WTC11 (cell line): ENCODE results near the gene SLC7A6. TPM values are rescaled to one million over a fixed set of nuclear protein-coding genes. Genes with fewer than 3 reads are reported as not detected.

Experiments
- ATAC-seq: fragments of 200-7000 bp; cut with Tn5 transposase; 2 replicates; pipeline ENCODE4 v1.10.0; 2021; ENCODE audit warnings: mild to moderate bottlenecking, moderate library complexity
- Bru-seq: library from RNA; stranded (reverse); fragments of 400-500 nt; gene quantifications from one replicate; lab custom pipeline; 2021; lab: Mats Ljungman, UMichigan
- CTCF ChIA-PET: fragments of 300-600 bp; sonication (Branson Sonifier 250); formaldehyde crosslinking; loops from one replicate; lab custom pipeline; 2021; ENCODE audit warnings: antibody characterized with exemption; lab: Charles Lee
- POLR2A ChIA-PET: fragments of 350-600 bp; sonication (Branson Sonifier 250); formaldehyde crosslinking; loops from one replicate; lab custom pipeline; 2021; ENCODE audit warnings: antibody characterized with exemption; lab: Charles Lee
- DNase-seq: peaks from one replicate; pipeline ENCODE4 v3.0.0; 2021; ENCODE audit warnings: low spot score
- H3K27ac Mint-ChIP-seq: 2 replicates; pipeline ENCODE4 v1.8.0; 2021; ENCODE audit warnings: mixed read lengths
- H3K27me3 Mint-ChIP-seq: 2 replicates; pipeline ENCODE4 v1.8.0; 2021; ENCODE audit warnings: low read depth, mild to moderate bottlenecking, moderate library complexity, mixed read lengths
- H3K36me3 Mint-ChIP-seq: 2 replicates; pipeline ENCODE4 v1.8.0; 2021; ENCODE audit warnings: mixed read lengths
- H3K4me1 Mint-ChIP-seq: 2 replicates; pipeline ENCODE4 v1.8.0; 2022; ENCODE audit warnings: mixed read lengths
- H3K4me3 Mint-ChIP-seq: 2 replicates; pipeline ENCODE4 v1.8.0; 2021; ENCODE audit warnings: mild to moderate bottlenecking, moderate library complexity, mixed read lengths
- H3K9me3 Mint-ChIP-seq: 2 replicates; pipeline ENCODE4 v1.8.0; 2021; ENCODE audit warnings: mixed read lengths
- ATF1 ChIP-seq: sonication (generic); formaldehyde crosslinking; IDR thresholded peaks from 2 replicates; pipeline ENCODE4 v1.8.1; 2023; ENCODE audit warnings: mild to moderate bottlenecking, moderate library complexity, missing genetic modification reagents
- CREM ChIP-seq: sonication (generic); formaldehyde crosslinking; IDR thresholded peaks from 2 replicates; pipeline ENCODE4 v1.8.1; 2022; ENCODE audit warnings: mild to moderate bottlenecking, missing genetic modification reagents, moderate library complexity
- CTCF ChIP-seq: fragments of 200-600 bp; IDR thresholded peaks from 2 replicates; pipeline ENCODE4 v1.8.0; 2022; ENCODE audit warnings: antibody characterized with exemption
- ERG ChIP-seq: fragments of 250-450 bp; sonication (Bioruptor Pico); IDR thresholded peaks from 2 replicates; pipeline ENCODE4 v1.8.0; 2021; ENCODE audit warnings: mild to moderate bottlenecking
- ESRRA ChIP-seq: sonication (generic); formaldehyde crosslinking; IDR thresholded peaks from 2 replicates; pipeline ENCODE4 v1.8.1; 2022; ENCODE audit warnings: mild to moderate bottlenecking, missing genetic modification reagents, borderline replicate concordance
- FOXP1 ChIP-seq: sonication (generic); formaldehyde crosslinking; IDR thresholded peaks from 2 replicates; pipeline ENCODE4 v1.8.0; 2022; ENCODE audit warnings: missing genetic modification reagents, mild to moderate bottlenecking, moderate library complexity, borderline replicate concordance
- GABPB1 ChIP-seq: sonication (generic); formaldehyde crosslinking; IDR thresholded peaks from 2 replicates; pipeline ENCODE4 v1.8.1; 2023; ENCODE audit warnings: mild to moderate bottlenecking, missing genetic modification reagents
- HMGXB4 ChIP-seq: sonication (generic); formaldehyde crosslinking; IDR thresholded peaks from 2 replicates; pipeline ENCODE4 v1.8.1; 2023; ENCODE audit warnings: mild to moderate bottlenecking, moderate library complexity, missing genetic modification reagents
- NFE2L1 ChIP-seq: sonication (generic); formaldehyde crosslinking; IDR thresholded peaks from 2 replicates; pipeline ENCODE4 v1.8.1; 2023; ENCODE audit warnings: missing genetic modification reagents
- PRRX2 ChIP-seq: fragments of 250-450 bp; sonication (Bioruptor Pico); IDR thresholded peaks from 2 replicates; pipeline ENCODE4 v1.8.0; 2021; ENCODE audit warnings: mild to moderate bottlenecking
- RELA ChIP-seq: sonication (generic); formaldehyde crosslinking; IDR thresholded peaks from 2 replicates; pipeline ENCODE4 v1.8.1; 2022; ENCODE audit warnings: missing genetic modification reagents, mild to moderate bottlenecking, borderline replicate concordance
- SP1 ChIP-seq: sonication (generic); formaldehyde crosslinking; conservative IDR thresholded peaks from 2 replicates; pipeline ENCODE4 v1.8.1; 2022; ENCODE audit warnings: missing genetic modification reagents
- TP53 ChIP-seq: sonication (generic); formaldehyde crosslinking; IDR thresholded peaks from 2 replicates; pipeline ENCODE4 v1.8.1; 2023; ENCODE audit warnings: mild to moderate bottlenecking, missing genetic modification reagents
- ZBTB21 ChIP-seq: sonication (generic); formaldehyde crosslinking; IDR thresholded peaks from 2 replicates; pipeline ENCODE4 v1.8.1; 2023; ENCODE audit warnings: mild to moderate bottlenecking, missing genetic modification reagents, borderline replicate concordance
- ZNF232 ChIP-seq: sonication (generic); formaldehyde crosslinking; IDR thresholded peaks from 2 replicates; pipeline ENCODE4 v1.8.0; 2022; ENCODE audit warnings: mild to moderate bottlenecking, missing genetic modification reagents
- ZNF416 ChIP-seq: fragments of 250-450 bp; sonication (Bioruptor Pico); IDR thresholded peaks from 2 replicates; pipeline ENCODE4 v1.9.0; 2021; ENCODE audit warnings: mild to moderate bottlenecking, inconsistent platforms
- long read RNA-seq, 3 experiments: library from RNA in 1 of 3; library from capped mRNA in 1 of 3; library from polyadenylated mRNA in 1 of 3; unstranded in 2 of 3; stranded (forward) in 1 of 3; transcript quantifications; one replicate each; pipeline ENCODE4 v2.0.0, GENCODE V29; 2021
- total RNA-seq: library from RNA; stranded (reverse); gene quantifications from 3 replicates; pipeline ENCODE4 v1.2.3, GENCODE V29; 2021
- TF ChIP-seq, protein P1 (sequence below): sonication (generic); formaldehyde crosslinking; IDR thresholded peaks from 2 replicates; pipeline ENCODE4 v1.8.0; 2022; ENCODE audit warnings: mild to moderate bottlenecking, missing genetic modification reagents
- TF ChIP-seq, protein P2 (sequence below): sonication (generic); formaldehyde crosslinking; IDR thresholded peaks from 2 replicates; pipeline ENCODE4 v1.8.0; 2022; ENCODE audit warnings: mild to moderate bottlenecking, missing genetic modification reagents
- TF ChIP-seq, protein P3 (sequence below): sonication (generic); formaldehyde crosslinking; IDR thresholded peaks from 2 replicates; pipeline ENCODE4 v1.8.0; 2022; ENCODE audit warnings: mild to moderate bottlenecking, missing genetic modification reagents
- TF ChIP-seq, protein P4 (sequence below): sonication (generic); formaldehyde crosslinking; IDR thresholded peaks from 2 replicates; pipeline ENCODE4 v1.8.0; 2023; ENCODE audit warnings: missing genetic modification reagents
- TF ChIP-seq, protein P5 (sequence below): sonication (generic); formaldehyde crosslinking; IDR thresholded peaks from 2 replicates; pipeline ENCODE4 v1.8.1; 2023; ENCODE audit warnings: mild to moderate bottlenecking, missing genetic modification reagents
- TF ChIP-seq, protein P6 (sequence below): sonication (generic); formaldehyde crosslinking; IDR thresholded peaks from 2 replicates; pipeline ENCODE4 v1.8.1; 2022; ENCODE audit warnings: low read depth, mild to moderate bottlenecking, moderate library complexity, missing genetic modification reagents, borderline replicate concordance

The SLC7A6 gene
- total RNA-seq = 27.4 TPM in 3 replicates
- Bru-seq, nascent RNA = percentile 69 among the genes with signal in this experiment
- long read RNA-seq, experiment 1, full-length matches to known transcripts = 43 of 107 reads
- long read RNA-seq, experiment 1, partial matches to known transcripts = 12 of 107 reads
- long read RNA-seq, experiment 1, other reads (novel, unspliced or antisense) = 52 of 107 reads
- long read RNA-seq, experiment 2, full-length matches to known transcripts = 3 of 20 reads
- long read RNA-seq, experiment 2, partial matches to known transcripts = 3 of 20 reads
- long read RNA-seq, experiment 2, other reads (novel, unspliced or antisense) = 14 of 20 reads
- long read RNA-seq, experiment 3, full-length matches to known transcripts = 11 of 18 reads
- long read RNA-seq, experiment 3, partial matches to known transcripts = 1 of 18 reads
- long read RNA-seq, experiment 3, other reads (novel, unspliced or antisense) = 6 of 18 reads

DNA sequence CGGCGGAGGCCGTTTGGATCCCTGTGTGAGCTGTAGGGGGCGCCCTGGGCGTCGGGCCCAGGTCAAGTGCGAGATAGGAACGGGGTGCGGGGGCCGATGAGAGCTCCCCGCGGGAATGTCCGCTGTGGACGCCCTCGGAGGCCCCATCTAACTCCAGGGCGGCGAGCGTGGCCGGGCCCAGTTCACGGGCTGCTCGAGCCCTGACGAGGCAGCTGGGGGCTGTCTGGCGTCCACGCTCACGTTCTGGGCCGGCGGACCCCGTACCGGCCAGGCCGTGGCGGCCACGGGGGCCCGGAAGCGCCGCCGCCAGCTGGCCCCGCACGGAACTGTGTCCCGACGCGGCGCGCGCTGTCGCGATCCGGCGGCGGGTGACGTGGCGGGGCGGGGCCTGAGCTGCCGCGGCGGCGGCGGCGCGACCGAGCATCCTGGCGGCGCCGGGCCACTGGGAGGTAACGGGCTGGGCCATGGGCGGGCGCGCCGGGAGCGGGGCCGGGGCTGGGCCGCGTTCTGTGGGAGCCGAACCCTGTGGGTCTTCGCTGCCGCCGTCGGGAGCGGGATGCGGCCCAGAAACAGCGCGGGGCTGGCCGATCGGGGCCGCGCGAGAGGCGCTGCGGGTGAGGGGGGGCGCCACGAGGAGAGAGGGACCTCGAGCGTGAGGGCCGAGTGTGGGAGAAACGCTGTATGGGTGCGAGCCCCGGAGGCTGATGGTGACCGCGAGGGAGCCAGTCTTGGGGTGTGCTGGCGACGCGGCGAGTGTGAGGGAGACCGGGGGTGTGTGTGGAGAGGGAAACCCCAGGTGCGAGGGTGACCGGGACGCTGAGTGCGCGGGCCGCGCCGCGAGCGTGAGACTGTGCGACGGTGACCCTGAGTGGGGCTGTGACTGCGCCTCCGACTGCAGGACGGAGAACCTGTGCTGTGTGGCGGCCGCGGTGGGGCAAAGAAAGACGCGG lies at the start of gene SLC7A6:
SLC7A6 (plus strand) TSS at position 399 of the 950 bp plus-strand sequence. CDS start 10,201 bp downstream, outside the sequence.
- POLR2A ChIA-PET = interaction anchor here (0.7 to 1.4 kb wide), 6 partner anchors 20 to 1390 kb away, joined by 3 to 8 read pairs (median 3); partner anchors contain the start of genes PRMT7 and SLC7A6OS
- no peaks in the 10 kb centered on the region for H3K36me3 Mint-ChIP-seq
- no peaks in the 10 kb centered on the region for H3K9me3 Mint-ChIP-seq
- peaks cover 34% of the 10 kb centered on the region for H3K4me1 Mint-ChIP-seq
- DNase-seq = peak; percentile 76
- ATAC-seq = peak; percentile 60
- H3K4me3 Mint-ChIP-seq = peak within 1 kb of the TSS; percentile 93
- CTCF ChIA-PET = interaction anchor here (0.5 to 4.5 kb wide), 53 partner anchors 8 to 579 kb away, joined by 3 to 74 read pairs (median 4); partner anchors contain the start of genes ESRP2, NFATC3, PLA2G15 and PRMT7
- H3K27me3 Mint-ChIP-seq = peaks cover 16% of the 10 kb centered on the region
- peak within 1 kb of the TSS; percentile 77 for H3K27ac Mint-ChIP-seq
- TF ChIP-seq, protein P1, sequence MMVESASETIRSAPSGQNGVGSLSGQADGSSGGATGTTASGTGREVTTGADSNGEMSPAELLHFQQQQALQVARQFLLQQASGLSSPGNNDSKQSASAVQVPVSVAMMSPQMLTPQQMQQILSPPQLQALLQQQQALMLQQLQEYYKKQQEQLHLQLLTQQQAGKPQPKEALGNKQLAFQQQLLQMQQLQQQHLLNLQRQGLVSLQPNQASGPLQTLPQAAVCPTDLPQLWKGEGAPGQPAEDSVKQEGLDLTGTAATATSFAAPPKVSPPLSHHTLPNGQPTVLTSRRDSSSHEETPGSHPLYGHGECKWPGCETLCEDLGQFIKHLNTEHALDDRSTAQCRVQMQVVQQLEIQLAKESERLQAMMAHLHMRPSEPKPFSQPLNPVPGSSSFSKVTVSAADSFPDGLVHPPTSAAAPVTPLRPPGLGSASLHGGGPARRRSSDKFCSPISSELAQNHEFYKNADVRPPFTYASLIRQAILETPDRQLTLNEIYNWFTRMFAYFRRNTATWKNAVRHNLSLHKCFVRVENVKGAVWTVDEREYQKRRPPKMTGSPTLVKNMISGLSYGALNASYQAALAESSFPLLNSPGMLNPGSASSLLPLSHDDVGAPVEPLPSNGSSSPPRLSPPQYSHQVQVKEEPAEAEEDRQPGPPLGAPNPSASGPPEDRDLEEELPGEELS (CRISPR knock-in tag) = peak; percentile 10
- TF ChIP-seq NFE2L1 (CRISPR knock-in tag) = 0 out of 2 replicates have a peak, but pooled peaks have one; percentile 32
- TF ChIP-seq, protein P2, sequence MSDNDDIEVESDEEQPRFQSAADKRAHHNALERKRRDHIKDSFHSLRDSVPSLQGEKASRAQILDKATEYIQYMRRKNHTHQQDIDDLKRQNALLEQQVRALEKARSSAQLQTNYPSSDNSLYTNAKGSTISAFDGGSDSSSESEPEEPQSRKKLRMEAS = 0 out of 2 replicates have a peak, but pooled peaks have one; percentile 42
- no peak for TF ChIP-seq ZNF232 (CRISPR knock-in tag)
- TF ChIP-seq ZNF416 (CRISPR knock-in tag) = 0 out of 2 replicates have a peak, but pooled peaks have one; percentile 5
- no peak for TF ChIP-seq PRRX2 (CRISPR knock-in tag)
- TF ChIP-seq TP53 (CRISPR knock-in tag) = no peak
- TF ChIP-seq, protein P3, sequence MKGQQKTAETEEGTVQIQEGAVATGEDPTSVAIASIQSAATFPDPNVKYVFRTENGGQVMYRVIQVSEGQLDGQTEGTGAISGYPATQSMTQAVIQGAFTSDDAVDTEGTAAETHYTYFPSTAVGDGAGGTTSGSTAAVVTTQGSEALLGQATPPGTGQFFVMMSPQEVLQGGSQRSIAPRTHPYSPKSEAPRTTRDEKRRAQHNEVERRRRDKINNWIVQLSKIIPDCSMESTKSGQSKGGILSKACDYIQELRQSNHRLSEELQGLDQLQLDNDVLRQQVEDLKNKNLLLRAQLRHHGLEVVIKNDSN (CRISPR knock-in tag) = no peak
- TF ChIP-seq, protein P4, sequence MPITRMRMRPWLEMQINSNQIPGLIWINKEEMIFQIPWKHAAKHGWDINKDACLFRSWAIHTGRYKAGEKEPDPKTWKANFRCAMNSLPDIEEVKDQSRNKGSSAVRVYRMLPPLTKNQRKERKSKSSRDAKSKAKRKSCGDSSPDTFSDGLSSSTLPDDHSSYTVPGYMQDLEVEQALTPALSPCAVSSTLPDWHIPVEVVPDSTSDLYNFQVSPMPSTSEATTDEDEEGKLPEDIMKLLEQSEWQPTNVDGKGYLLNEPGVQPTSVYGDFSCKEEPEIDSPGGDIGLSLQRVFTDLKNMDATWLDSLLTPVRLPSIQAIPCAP (CRISPR knock-in tag) = 0 out of 2 replicates have a peak, but pooled peaks have one; percentile 61
- peak; percentile 47 for TF ChIP-seq SP1 (CRISPR knock-in tag)
- TF ChIP-seq HMGXB4 = peak; percentile 71
- TF ChIP-seq ATF1 = 0 out of 2 replicates have a peak, but pooled peaks have one; percentile 4
- no peak for TF ChIP-seq ERG
- TF ChIP-seq CTCF = peak; percentile 69
- TF ChIP-seq, protein P5, sequence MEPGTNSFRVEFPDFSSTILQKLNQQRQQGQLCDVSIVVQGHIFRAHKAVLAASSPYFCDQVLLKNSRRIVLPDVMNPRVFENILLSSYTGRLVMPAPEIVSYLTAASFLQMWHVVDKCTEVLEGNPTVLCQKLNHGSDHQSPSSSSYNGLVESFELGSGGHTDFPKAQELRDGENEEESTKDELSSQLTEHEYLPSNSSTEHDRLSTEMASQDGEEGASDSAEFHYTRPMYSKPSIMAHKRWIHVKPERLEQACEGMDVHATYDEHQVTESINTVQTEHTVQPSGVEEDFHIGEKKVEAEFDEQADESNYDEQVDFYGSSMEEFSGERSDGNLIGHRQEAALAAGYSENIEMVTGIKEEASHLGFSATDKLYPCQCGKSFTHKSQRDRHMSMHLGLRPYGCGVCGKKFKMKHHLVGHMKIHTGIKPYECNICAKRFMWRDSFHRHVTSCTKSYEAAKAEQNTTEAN (CRISPR knock-in tag) = no peak
- peak; percentile 55; the same call in 1 of the 2 replicates for TF ChIP-seq RELA (CRISPR knock-in tag)
- TF ChIP-seq, protein P6, sequence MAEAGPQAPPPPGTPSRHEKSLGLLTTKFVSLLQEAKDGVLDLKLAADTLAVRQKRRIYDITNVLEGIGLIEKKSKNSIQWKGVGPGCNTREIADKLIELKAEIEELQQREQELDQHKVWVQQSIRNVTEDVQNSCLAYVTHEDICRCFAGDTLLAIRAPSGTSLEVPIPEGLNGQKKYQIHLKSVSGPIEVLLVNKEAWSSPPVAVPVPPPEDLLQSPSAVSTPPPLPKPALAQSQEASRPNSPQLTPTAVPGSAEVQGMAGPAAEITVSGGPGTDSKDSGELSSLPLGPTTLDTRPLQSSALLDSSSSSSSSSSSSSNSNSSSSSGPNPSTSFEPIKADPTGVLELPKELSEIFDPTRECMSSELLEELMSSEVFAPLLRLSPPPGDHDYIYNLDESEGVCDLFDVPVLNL = no peak
- peak; percentile 5; the same call in 1 of the 2 replicates for TF ChIP-seq FOXP1 (CRISPR knock-in tag)
- 0 out of 2 replicates have a peak, but pooled peaks have one; percentile 35 for TF ChIP-seq CREM (CRISPR knock-in tag)
- TF ChIP-seq GABPB1 (CRISPR knock-in tag) = 0 out of 2 replicates have a peak, but pooled peaks have one; percentile 42
- TF ChIP-seq ZBTB21 (CRISPR knock-in tag) = no peak
- 0 out of 2 replicates have a peak, but pooled peaks have one; percentile 53 for TF ChIP-seq ESRRA
- TF ChIP-seq, all 79 proteins: peak for 14
